Measurements from ENCODE around the gene RHOC.
A peak's percentile ranks its signal among the peaks of the same experiment; 100 is the strongest.

The RHOC gene

DNA sequence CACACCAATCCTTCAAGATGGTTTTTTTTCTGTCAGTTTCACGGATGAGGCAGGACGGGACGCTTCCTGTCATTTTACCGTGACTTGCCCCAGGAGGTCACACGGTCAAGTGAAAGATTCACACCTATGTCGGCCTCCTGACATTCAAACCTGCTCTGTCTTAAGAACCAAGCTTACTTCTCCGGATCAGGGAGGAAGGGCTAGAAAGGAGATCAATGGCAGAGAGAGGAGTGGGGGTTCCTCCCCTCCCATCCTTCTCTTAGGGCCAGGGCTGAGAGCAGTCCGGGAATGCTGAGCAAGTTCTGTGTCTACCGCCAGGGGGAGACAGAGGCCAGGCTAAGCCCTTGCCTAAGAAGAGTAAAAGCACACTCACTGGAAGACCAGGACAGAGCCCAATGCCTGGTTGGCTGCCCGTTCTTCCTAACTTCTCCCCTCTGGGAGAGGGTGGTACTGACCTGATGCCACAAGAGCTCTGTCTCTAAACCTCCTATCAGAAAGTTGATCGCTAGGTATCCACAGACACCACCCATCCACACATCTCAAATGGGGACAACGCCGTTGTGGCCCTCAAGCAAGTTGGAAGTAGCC lies 9.3 kb upstream of the RHOC start:
- peak; percentile 51 to 76 (median 73) for DNase-seq

GRCh38 chr1:112715264-112716053 lies 8.5 kb upstream of the RHOC start, which contains the start of gene PPM1J:
TSS of gene PPM1J (minus strand) at chr1:112715332. CDS start at chr1:112715301, 31 bp downstream.
- peak; percentile 91 to 96 (median 94) for DNase-seq

GRCh38 chr1:112714313-112715263 lies 7.7 kb upstream of the RHOC start:
- no peak for DNase-seq

DNA sequence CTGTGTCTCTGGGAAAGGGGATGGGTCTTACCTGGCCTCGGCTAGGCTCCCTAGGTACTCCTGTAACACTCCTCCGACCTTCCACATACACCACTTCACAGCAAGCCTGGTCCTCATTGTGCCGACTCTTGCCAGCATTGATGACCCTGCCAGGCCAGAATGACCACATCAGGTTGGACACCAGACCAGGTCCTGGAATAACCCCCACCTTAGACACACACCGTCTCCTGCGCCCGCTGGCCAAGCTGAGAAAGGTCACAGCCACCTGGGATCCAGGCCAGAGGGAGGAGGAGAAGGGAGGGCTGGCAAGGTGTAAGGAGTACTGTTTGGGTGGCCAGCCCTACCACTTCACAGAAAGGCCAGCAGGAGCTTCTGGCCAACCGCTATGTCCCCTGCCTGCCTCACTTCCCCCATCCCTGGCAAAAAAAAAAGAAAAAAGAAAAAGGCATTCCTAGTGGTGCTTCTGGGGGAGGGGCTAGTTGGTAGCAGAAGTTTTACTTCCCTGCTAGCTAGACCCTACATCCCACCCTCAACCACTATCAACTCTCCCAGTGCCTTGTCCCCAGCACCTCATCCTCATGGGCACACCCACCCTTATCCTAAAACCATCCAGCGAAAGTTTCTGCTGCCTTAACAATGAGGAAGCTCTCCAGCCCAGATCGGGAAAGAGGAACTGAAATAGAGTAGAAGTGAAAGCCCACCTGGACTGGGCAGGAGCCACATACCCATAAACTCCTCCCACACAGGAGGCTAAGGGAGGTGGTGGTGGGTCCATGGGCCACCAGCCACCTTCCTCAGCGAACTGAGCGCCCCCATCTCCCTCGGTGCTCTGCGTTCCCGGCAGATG lies 6.8 kb upstream of the RHOC start:
- DNase-seq, result no peak

- no peak for DNase-seq
Observed at GRCh38 chr1:112712701-112713128, 5.8 kb upstream of the RHOC start.

- DNase-seq, result no peak
Observed at GRCh38 chr1:112712191-112712590, 5.3 kb upstream of the RHOC start.

DNA sequence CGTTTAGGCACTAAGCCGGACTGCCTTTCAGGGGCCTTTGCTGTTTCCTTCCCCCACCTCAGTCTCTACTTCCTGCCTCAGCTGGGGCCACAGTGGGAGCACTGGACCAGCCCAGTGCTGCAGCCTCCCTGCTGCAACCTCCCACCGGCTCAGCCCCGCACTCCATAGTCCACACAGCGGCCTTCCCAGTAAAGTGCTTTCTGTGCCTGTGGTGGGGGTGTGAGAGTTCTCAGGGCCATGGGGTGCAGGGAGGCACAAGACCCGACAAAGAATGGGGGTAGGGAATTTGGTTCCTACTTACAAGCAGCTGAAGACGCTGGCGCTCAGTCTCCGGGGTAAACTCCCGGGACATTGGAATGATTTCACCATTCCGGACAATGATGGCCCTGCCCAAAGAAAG lies 4.7 kb upstream of the RHOC start:
- no peak for DNase-seq

DNA sequence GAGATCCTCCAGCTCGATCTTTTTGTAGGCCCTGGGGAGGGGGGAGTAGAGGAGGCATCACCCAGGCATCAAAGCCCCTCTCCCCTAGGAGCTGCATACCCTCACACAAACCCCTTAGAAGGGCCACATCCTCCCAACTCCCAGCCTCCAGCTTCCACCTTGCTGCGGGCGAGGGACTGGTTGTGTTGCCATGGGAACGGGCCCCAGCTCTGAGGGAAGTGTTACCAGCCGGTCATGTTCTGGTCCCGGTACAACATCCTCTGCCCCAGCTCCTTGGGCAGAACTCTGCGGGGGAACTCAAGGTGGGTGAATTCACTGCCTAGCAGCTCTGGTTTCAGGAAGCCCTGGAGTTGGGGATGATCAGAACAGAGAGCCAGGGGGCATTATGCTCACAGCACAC lies 4.1 kb upstream of the RHOC start:
- DNase-seq, result no peak

DNA sequence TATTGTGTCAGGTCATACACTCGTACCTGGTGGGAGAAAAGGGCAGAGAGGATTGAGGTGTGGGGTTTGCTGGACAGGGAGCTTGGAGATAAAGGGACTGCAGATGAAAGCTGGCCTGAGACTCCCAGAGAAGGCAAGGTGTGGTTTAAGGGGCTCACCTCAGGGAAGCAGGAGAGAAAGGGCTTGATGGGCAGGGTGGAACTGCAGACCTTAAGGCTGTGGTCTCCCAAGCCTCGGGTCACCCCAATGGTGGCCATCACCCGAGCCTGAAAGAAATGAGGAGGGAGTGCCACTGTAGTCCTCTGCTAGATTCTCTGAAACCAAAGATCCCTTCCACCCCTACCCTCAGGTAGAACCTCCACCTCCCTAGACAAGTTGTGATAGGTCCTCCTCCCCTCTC lies 3.7 kb upstream of the RHOC start:
- DNase-seq, result no peak

DNA sequence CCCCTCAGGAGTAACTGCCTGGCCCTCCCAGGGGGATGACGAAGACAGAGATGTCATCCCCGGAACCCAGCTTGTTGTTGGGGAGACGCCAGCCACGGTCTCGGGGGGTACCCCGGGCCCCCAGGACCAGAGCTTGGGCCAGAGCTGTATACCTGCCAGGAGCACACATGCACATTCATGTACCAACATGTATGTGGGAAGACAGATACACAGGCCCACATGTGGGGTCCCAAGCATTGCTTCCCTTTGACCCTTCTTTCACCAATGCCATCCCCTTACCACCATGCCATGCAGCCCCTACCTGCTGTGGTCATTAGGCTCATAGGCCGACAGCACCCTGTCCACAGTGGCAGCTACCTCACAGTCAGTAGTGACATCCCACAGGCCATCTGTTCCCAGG lies 3.2 kb upstream of the RHOC start:
- no peak for DNase-seq

DNA sequence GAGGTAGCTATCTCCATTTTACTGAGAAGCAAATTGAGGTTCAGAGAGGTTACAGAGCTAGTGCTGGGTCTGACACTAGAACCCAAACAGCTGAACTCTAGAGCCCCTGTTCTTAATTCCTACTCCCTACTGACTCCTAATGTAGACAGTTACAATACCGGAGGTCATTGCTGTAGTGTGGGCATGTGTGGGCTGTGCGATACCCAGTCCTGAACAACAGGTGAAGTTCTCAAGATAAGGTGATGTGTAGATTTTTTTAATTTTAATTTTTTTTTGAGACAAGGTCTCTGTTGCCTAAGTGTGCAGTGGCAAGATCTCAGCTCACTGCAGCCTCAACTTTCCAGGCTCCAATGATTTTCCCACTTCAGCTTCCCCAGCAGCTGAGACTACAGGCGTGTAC lies 1.6 kb upstream of the RHOC start:
- no peak for DNase-seq

GRCh38 chr1:112708002-112708448 lies 1.1 kb upstream of the RHOC start:
- no peak for DNase-seq

GRCh38 chr1:112707221-112708001 lies 484 bp upstream of the RHOC start:
- DNase-seq, result peak; percentile 33 to 74 (median 46)

- peak in 3 of 5 donors; percentile 24 to 84 (median 28) for DNase-seq
Observed at GRCh38 chr1:112704934-112705627, 1.8 kb downstream of the RHOC start.

DNA sequence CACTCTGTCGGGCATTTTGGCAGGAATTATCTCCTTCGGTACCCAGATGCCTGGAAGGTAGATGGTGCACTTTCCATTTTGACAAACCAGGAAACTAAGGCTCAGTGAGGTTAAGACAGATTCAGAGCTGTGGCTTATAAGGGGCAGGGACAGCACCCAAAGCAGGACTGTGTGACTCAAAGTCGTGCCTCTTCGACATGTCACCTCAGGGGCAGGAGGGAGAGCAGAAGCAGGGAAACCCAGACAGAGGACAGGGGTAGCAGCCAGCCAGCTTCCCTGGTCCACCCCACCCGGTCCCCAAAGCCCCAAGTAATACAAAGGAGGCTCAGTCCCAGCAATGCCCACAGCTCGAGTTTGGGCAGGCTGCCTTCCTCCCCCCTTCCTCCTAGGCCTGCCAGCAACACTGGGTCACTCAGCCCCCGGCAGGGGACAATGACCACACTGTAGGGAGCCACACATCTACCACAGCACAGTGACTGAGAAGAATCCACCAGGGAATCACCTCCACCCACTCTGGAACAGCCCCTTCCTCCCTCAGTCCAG lies 2.5 kb downstream of the RHOC start:
- DNase-seq, result no peak

DNA sequence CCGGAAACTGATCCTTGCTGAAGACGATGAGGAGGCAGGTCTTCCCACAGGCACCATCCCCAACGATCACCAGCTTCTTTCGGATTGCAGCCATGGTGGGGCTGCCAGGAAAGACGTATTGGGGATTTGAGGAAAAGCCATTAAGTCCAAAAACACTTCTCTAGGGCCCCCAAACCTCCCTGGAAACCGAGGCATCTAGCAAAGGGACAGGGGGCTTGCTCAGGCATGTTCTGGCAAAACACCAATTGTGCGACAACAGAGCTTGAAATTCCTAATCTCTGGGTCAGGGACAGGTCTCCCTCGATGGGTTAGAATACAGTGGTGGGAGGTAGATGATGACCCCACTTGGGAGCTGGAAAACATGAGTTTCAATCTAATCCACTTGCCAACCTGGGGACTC lies 3.2 kb downstream of the RHOC start:
- no peak for DNase-seq

DNA sequence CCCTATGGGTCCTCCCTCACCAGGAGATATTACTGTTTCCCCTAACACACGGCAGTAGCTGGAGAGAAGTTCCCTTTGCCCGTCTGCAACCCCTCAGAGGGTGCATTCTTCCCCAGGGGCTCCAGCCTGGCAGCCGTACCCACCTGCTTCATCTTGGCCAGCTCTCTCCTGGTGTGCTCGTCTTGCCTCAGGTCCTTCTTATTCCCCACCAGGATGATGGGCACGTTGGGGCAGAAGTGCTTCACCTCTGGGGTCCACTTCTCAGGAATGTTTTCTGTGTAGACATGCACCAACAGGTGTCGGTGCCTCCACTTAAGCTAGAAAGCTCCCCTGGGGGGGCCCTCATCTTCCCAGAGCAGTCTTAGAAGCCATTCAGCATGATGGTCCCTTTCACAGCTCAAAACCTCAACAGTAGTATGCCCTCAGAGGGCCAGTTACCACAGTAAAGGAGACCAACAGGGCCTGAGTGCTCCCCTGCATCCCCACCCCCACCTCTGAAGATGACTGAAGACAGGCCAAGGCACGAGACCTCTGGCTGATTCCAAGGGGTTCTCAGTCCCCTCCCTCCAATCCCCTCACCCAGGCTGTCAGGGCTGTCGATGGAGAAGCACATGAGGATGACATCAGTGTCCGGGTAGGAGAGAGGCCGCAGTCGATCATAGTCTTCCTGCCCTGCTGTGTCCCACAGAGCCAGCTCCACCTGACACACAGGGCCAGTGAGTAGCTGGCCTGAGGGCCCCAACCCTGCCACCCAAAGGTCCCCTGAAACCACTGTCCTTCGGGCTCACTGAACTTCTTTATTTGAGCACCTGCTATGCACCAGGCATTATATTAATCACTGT lies 4.3 kb downstream of the RHOC start:
- DNase-seq, result no peak

- no peak for DNase-seq
Observed at GRCh38 chr1:112702067-112702395, 4.9 kb downstream of the RHOC start.

- DNase-seq, result no peak
Observed at GRCh38 chr1:112701227-112702066, 5.5 kb downstream of the RHOC start.

All from T-helper 1 cell (primary cell).